Astrocyte (in vitro differentiated cells and primary cell): ENCODE results near the gene SARDH. TPM values are rescaled to one million over a fixed set of nuclear protein-coding genes. Genes with fewer than 3 reads are reported as not detected.

Source experiments
- DNase-seq: peaks from one replicate; pipeline ENCODE4 v3.0.0-alpha.2; 2010; ENCODE audit warnings: low read depth
- FAIRE-seq: peaks from 2 replicates; lab custom pipeline; 2011; peaks lifted over from hg19 to GRCh38; lab: Jason Lieb, UNC
- H2AFZ ChIP-seq: 2 replicates; pipeline ENCODE4 v1.6.0; 2012; ENCODE audit warnings: low read depth, low read length, inconsistent platforms
- H3K27ac ChIP-seq: 2 replicates; pipeline ENCODE4 v1.5.1; 2011; ENCODE audit warnings: low read depth, low read length, inconsistent platforms
- H3K27me3 ChIP-seq: 2 replicates; pipeline ENCODE4 v1.6.0; 2011; ENCODE audit warnings: low read length, inconsistent platforms; ENCODE audit not compliant: insufficient read depth
- H3K36me3 ChIP-seq: 2 replicates; pipeline ENCODE4 v1.5.1; 2011; ENCODE audit warnings: low read length, inconsistent platforms; ENCODE audit not compliant: insufficient read depth
- H3K4me1 ChIP-seq: 2 replicates; pipeline ENCODE4 v1.5.1; 2011; ENCODE audit warnings: low read length, inconsistent platforms; ENCODE audit not compliant: insufficient read depth
- H3K4me2 ChIP-seq: 2 replicates; pipeline ENCODE4 v1.6.0; 2012; ENCODE audit warnings: low read length, inconsistent platforms
- H3K4me3 ChIP-seq: 2 replicates; pipeline ENCODE4 v1.5.1; 2011; ENCODE audit warnings: low read depth, mild to moderate bottlenecking, low read length, inconsistent platforms; ENCODE audit not compliant: insufficient read depth
- H3K79me2 ChIP-seq: 2 replicates; pipeline ENCODE4 v1.6.0; 2012; ENCODE audit warnings: mild to moderate bottlenecking, low read length, inconsistent platforms; ENCODE audit not compliant: insufficient read depth
- H3K9ac ChIP-seq: 2 replicates; pipeline ENCODE4 v1.6.0; 2012; ENCODE audit warnings: mild to moderate bottlenecking, low read length, inconsistent platforms
- H3K9me3 ChIP-seq: 2 replicates; pipeline ENCODE4 v1.5.1; 2012; ENCODE audit warnings: low read depth, mild to moderate bottlenecking, low read length, inconsistent platforms; ENCODE audit not compliant: insufficient read depth
- H4K20me1 ChIP-seq: 2 replicates; pipeline ENCODE4 v1.6.0; 2012; ENCODE audit warnings: low read length, inconsistent platforms; ENCODE audit not compliant: insufficient read depth
- H3K27ac Mint-ChIP-seq: one replicate; pipeline ENCODE4 v1.8.0; 2021; ENCODE audit warnings: mild to moderate bottlenecking, mixed read lengths; ENCODE audit not compliant: unreplicated experiment
- H3K27me3 Mint-ChIP-seq: one replicate; pipeline ENCODE4 v1.8.0; 2021; ENCODE audit warnings: low read depth, mixed read lengths; ENCODE audit not compliant: unreplicated experiment
- H3K36me3 Mint-ChIP-seq: one replicate; pipeline ENCODE4 v1.8.0; 2021; ENCODE audit warnings: low read depth, mixed read lengths; ENCODE audit not compliant: unreplicated experiment
- H3K4me1 Mint-ChIP-seq: one replicate; pipeline ENCODE4 v1.8.0; 2021; ENCODE audit warnings: low read depth, mixed read lengths; ENCODE audit not compliant: unreplicated experiment
- H3K4me3 Mint-ChIP-seq: one replicate; pipeline ENCODE4 v1.8.0; 2021; ENCODE audit warnings: mild to moderate bottlenecking, moderate library complexity, mixed read lengths; ENCODE audit not compliant: unreplicated experiment
- H3K9me3 Mint-ChIP-seq: one replicate; pipeline ENCODE4 v1.8.0; 2021; ENCODE audit warnings: mild to moderate bottlenecking, mixed read lengths; ENCODE audit not compliant: unreplicated experiment
- CTCF ChIP-seq: IDR thresholded peaks from 2 replicates; pipeline ENCODE4 v1.5.1; 2011; ENCODE audit warnings: low read depth, mild to moderate bottlenecking, inconsistent platforms, low read length, moderate library complexity; ENCODE audit not compliant: insufficient read depth
- EZH2 ChIP-seq: IDR thresholded peaks from 2 replicates; pipeline ENCODE4 v1.6.1; 2012; ENCODE audit warnings: mild to moderate bottlenecking, low read length, inconsistent platforms; ENCODE audit not compliant: insufficient read depth
- total RNA-seq: library from RNA; stranded (reverse); gene quantifications from 2 replicates; pipeline ENCODE4 v1.2.1, GENCODE V29; 2021

Gene SARDH
- total RNA-seq, 1 donor from 2014 or later, result 2.8 TPM

- H3K27me3 Mint-ChIP-seq, result no peaks in the 10 kb centered on the region
Measured at GRCh38 chr9:133786907-133787753, 49.0 kb upstream of the SARDH start.

GRCh38 chr9:133786371-133786753, 48.2 kb upstream of the SARDH start:
- H3K9me3 Mint-ChIP-seq, result no peaks in the 10 kb centered on the region
- Histone ChIP-seq H3K36me3 (no peaks in the 10 kb centered on the region), H4K20me1 (peaks cover 25% of the 10 kb centered on the region), H3K27me3 (no peaks in the 10 kb centered on the region), H3K9me3 (no peaks in the 10 kb centered on the region), H3K4me2 (no peak overlapping the region), H3K9ac (no peak overlapping the region), H3K27ac (no peak overlapping the region), H3K79me2 (no peaks in the 10 kb centered on the region), H2AFZ (no peak overlapping the region), H3K4me3 (no peak overlapping the region), H3K4me1 (peaks cover 3% of the 10 kb centered on the region)
- H3K4me3 Mint-ChIP-seq, result no peak overlapping the region
- H3K27me3 Mint-ChIP-seq, result no peaks in the 10 kb centered on the region
- FAIRE-seq (no peak), DNase-seq (no peak)
- peaks cover 14% of the 10 kb centered on the region for H3K36me3 Mint-ChIP-seq
- no peak overlapping the region for H3K27ac Mint-ChIP-seq
- TF ChIP-seq CTCF (no peak), EZH2 (no peak)
- H3K4me1 Mint-ChIP-seq, result peaks cover 11% of the 10 kb centered on the region

More at GRCh38 chr9:133786907-133787753, 49.0 kb upstream of the SARDH start:
- Mint-ChIP-seq H3K9me3 (no peaks in the 10 kb centered on the region), H3K36me3 (peaks cover 10% of the 10 kb centered on the region), H3K4me1 (peaks cover 4% of the 10 kb centered on the region), H3K4me3 (no peak overlapping the region), H3K27ac (peak overlapping the region; percentile 62)
- no peak overlapping the region for H3K27ac ChIP-seq
- H4K20me1 ChIP-seq, result peaks cover 25% of the 10 kb centered on the region
- FAIRE-seq (no peak), DNase-seq (no peak)
- no peak overlapping the region for H3K4me3 ChIP-seq
- H3K4me2 ChIP-seq, result no peak overlapping the region
- no peak overlapping the region for H2AFZ ChIP-seq
- H3K9ac ChIP-seq, result no peak overlapping the region
- H3K4me1 ChIP-seq, result peaks cover 3% of the 10 kb centered on the region
- peaks cover 4% of the 10 kb centered on the region for H3K36me3 ChIP-seq
- H3K79me2 ChIP-seq, result no peaks in the 10 kb centered on the region
- no peaks in the 10 kb centered on the region for H3K9me3 ChIP-seq
- H3K27me3 ChIP-seq, result no peaks in the 10 kb centered on the region
- no peak for TF ChIP-seq EZH2

- Histone ChIP-seq H3K9me3 (no peaks in the 10 kb centered on the region), H4K20me1 (peaks cover 25% of the 10 kb centered on the region), H3K36me3 (no peaks in the 10 kb centered on the region), H3K9ac (no peak overlapping the region), H3K79me2 (no peaks in the 10 kb centered on the region), H3K27me3 (no peaks in the 10 kb centered on the region), H3K4me2 (no peak overlapping the region), H3K4me1 (peaks cover 3% of the 10 kb centered on the region), H3K4me3 (no peak overlapping the region), H2AFZ (no peak overlapping the region), H3K27ac (no peak overlapping the region)
- Mint-ChIP-seq H3K4me3 (no peak overlapping the region), H3K36me3 (peaks cover 14% of the 10 kb centered on the region), H3K27me3 (no peaks in the 10 kb centered on the region), H3K27ac (no peak overlapping the region), H3K9me3 (no peaks in the 10 kb centered on the region), H3K4me1 (peaks cover 11% of the 10 kb centered on the region)
- FAIRE-seq (no peak), DNase-seq (no peak)
- TF ChIP-seq CTCF (no peak), EZH2 (no peak)
Measured at GRCh38 chr9:133785753-133786370, 47.7 kb upstream of the SARDH start.
